Left lung (tissue), 10 donors: ENCODE measurements around the gene ZNF639. TPM values are rescaled to one million over a fixed set of nuclear protein-coding genes. Genes with fewer than 3 reads are reported as not detected.

ENCODE experiments used
- ATAC-seq: fragments of 200-7000 bp; cut with Tn5 transposase; one replicate; pipeline ENCODE4 v1.9.1; 2020; ENCODE audit warnings: moderate library complexity
- DNase-seq, 4 donors: peaks; one replicate each; pipeline ENCODE4 v3.0.0-alpha.2; 2013 to 2020
- H3K27ac ChIP-seq, 2 donors: fragments of 200-600 bp; sonication (generic) in 1 of 2; one replicate each; pipeline versions ENCODE4 v1.5.0 to v1.8.0; 2020 to 2021
- H3K27me3 ChIP-seq, 2 donors: fragments of 200-600 bp; sonication (generic) in 1 of 2; one replicate each; pipeline versions ENCODE4 v1.5.0 to v1.8.0; 2020 to 2021
- H3K36me3 ChIP-seq, 2 donors: fragments of 200-600 bp; sonication (generic) in 1 of 2; one replicate each; pipeline versions ENCODE4 v1.5.0 to v1.8.0; 2020 to 2021
- H3K4me1 ChIP-seq, 2 donors: fragments of 200-600 bp; one replicate each; pipeline ENCODE4 v1.8.0; 2021
- H3K4me3 ChIP-seq, 2 donors: fragments of 200-600 bp; sonication (generic) in 1 of 2; one replicate each; pipeline versions ENCODE4 v1.5.0 to v1.8.0; 2020 to 2021; ENCODE audit warnings: mild to moderate bottlenecking in 1 of 2
- H3K9me3 ChIP-seq, 2 donors: fragments of 200-600 bp; sonication (generic) in 1 of 2; one replicate each; pipeline versions ENCODE4 v1.5.0 to v1.8.0; 2020 to 2021
- CTCF ChIP-seq, 2 donors: fragments of 200-600 bp; sonication (generic) in 1 of 2; IDR thresholded peaks; one replicate each; pipeline versions ENCODE4 v1.5.0 to v1.8.0; 2021; ENCODE audit warnings: antibody characterized with exemption in 2 of 2
- intact Hi-C, 2 donors: fragments of 100-400 bp; cut with DNase I; formaldehyde crosslinking; loops; one replicate each; pipeline versions ENCODE4 v1.11.2 to v1.14.2; 2022
- polyA plus RNA-seq, 6 donors: library from polyadenylated mRNA; unstranded; fragments of 120-200 nt; gene quantifications; one replicate each; pipeline ENCODE4 v1.2.1, GENCODE V29; 2013; ENCODE audit not compliant: insufficient read length in 6 of 6
- total RNA-seq, 2 donors: library from RNA; stranded (reverse); fragmentation: NEBNext Ultra II Directional; extraction: Animal tissue kit (Norgen Biotek cat#: 25700); gene quantifications; one replicate each; pipeline ENCODE4 v1.2.1, GENCODE V29; 2021
- donor health status: DM: no; HTN: yes; CAD: no.
- donor health status: DM: no; HTN: no; CAD: no.

The ZNF639 gene
- total and polyA plus RNA-seq, 8 donors = 24.6 to 63.0 (median 55.4) TPM

DNA sequence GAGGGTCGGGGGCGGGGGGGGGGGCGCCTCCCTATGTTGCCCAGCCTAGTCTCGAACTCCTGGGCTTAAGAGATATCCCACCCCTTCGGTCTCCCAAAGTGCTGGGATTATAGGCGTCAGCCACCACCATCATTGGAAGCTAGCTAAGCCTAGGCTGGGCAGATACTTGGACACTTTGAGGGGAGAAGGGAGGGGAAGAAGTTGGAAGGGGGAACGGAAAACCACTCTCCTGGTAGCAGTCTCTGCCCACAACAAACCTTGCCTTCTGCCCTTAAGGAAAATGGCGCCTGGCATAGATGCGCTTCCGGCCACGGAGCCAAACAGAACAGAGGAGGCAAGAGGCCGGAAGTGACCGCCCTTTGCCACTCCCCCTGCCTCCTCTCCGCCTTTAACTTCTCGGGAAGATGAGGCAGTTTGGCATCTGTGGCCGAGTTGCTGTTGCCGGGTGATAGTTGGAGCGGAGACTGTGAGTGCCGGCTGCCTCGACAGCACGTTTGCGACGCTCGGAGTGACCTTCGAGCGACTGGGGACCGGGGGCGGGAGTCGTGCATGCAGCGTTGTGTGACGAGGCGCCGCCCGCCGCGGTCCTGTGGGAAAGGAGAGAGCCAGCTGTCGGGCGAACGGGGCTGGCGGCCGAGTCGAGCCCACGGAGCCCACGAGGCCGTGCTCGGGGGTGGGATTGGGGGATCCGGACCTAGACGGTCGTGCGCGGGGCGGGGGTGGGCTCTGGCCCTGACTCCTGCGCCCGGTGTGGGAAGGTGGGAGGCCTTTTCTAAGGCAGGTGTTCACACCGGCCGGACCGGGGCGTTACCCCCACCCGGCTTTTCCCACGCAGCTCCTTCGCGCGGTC lies 24.7 kb downstream of the ZNF639 start, which contains the start of gene MFN1:
Gene MFN1 (plus strand): TSS at position 365 of the 850 bp plus-strand sequence. CDS start 1,143 bp downstream, outside the sequence.
- TF ChIP-seq CTCF (IDR thresholded peaks at IDR 0.05) = no peak
- Histone ChIP-seq H3K27me3 (no peaks in the 10 kb centered on the region), H3K4me3 (peak within 1 kb of the TSS; percentile 66 to 78), H3K27ac (peak within 1 kb of the TSS; percentile 85 to 88), H3K36me3 (peaks cover 0 to 31% of the 10 kb centered on the region in 2 donors), H3K9me3 (no peaks in the 10 kb centered on the region), H3K4me1 (peaks cover 0 to 22% of the 10 kb centered on the region in 2 donors)
- DNase-seq (peak; percentile 95 to 98 (median 96)), ATAC-seq (peak; percentile 99)
- intact Hi-C loops = no loop called here

DNA sequence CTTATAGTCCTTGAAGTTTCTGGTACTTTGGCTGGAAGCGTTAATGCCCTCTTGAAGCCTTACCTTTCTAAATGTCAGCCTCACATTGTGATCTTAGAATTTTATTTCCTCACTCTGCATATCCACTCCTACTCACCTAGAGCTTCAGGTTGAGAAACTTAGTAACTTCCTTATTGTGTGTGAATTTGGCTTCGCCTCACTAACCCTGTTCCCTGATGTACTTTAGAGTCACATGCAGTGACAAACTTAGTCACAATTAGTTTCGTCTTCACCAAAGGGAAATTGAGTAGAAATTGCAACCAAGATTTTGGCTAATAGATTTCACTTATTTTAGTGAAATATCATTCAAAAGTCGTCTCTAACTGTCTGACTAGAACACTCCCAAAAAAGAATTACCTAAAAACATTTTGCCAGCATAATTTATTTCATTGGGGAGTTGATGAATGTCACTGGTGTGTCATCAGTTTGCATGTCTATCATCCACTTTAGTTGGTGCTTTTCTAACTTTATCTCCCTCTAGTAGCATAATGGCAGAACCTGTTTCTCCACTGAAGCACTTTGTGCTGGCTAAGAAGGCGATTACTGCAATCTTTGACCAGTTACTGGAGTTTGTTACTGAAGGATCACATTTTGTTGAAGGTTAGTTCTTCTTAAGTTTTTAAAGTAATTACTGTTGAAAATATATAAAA lies 25.6 kb downstream of the ZNF639 start:
- intact Hi-C loops = no loop called here
- no peak for TF ChIP-seq CTCF (IDR thresholded peaks at IDR 0.05)
- peak in 1 of 4 donors; percentile 10 for DNase-seq
- peak; percentile 27 for ATAC-seq
- Histone ChIP-seq H3K36me3 (peaks cover 0 to 40% of the 10 kb centered on the region in 2 donors), H3K9me3 (no peaks in the 10 kb centered on the region), H3K4me3 (peak overlapping the region; percentile 66 to 78), H3K4me1 (peaks cover 0 to 22% of the 10 kb centered on the region in 2 donors), H3K27me3 (no peaks in the 10 kb centered on the region), H3K27ac (peak overlapping the region in 1 of 2 donors; percentile 88)

DNA sequence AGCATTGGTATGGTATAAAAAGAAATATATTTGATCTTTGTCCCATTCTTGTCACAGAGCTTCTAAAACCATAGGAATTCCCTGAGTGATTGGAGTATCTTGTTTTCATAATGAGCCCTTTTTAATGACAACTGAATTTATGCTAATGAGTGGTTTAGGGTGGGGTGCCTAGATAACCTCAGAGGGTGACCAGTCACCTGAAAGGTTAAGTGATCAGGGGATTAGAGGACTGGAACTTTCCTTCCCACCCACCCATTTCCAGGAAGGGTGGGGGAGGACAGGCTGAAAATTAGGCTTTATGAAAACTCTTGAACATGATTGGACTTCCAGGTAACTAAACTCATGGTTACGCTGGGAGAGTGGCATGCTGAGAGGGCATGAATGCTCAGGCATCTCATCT lies 33.2 kb downstream of the ZNF639 start:
- H3K27me3 ChIP-seq = no peaks in the 10 kb centered on the region
- peaks cover 0 to 3% of the 10 kb centered on the region in 2 donors for H3K4me1 ChIP-seq
- no peak for TF ChIP-seq CTCF (IDR thresholded peaks at IDR 0.05)
- H3K9me3 ChIP-seq = no peaks in the 10 kb centered on the region
- H3K4me3 ChIP-seq = no peak overlapping the region
- intact Hi-C loops = no loop called here
- H3K36me3 ChIP-seq = peaks cover 0 to 100% of the 10 kb centered on the region in 2 donors
- ATAC-seq (no peak), DNase-seq (no peak)
- H3K27ac ChIP-seq = no peak overlapping the region

- intact Hi-C loops = no loop called here
- ATAC-seq (no peak), DNase-seq (no peak)
- Histone ChIP-seq H3K36me3 (peaks cover 0 to 96% of the 10 kb centered on the region in 2 donors), H3K27ac (no peak overlapping the region), H3K9me3 (no peaks in the 10 kb centered on the region), H3K4me1 (no peaks in the 10 kb centered on the region), H3K27me3 (no peaks in the 10 kb centered on the region), H3K4me3 (no peak overlapping the region)
- TF ChIP-seq CTCF (IDR thresholded peaks at IDR 0.05) = no peak
Measured at GRCh38 chr3:179363332-179363731, 40.5 kb downstream of the ZNF639 start.

GRCh38 chr3:179369621-179370020 lies 46.8 kb downstream of the ZNF639 start:
- no peak for DNase-seq
- H3K27me3 ChIP-seq = no peaks in the 10 kb centered on the region
- no peak for TF ChIP-seq CTCF (IDR thresholded peaks at IDR 0.05)
- intact Hi-C loops = no loop called here
- no peaks in the 10 kb centered on the region for H3K9me3 ChIP-seq
- peaks cover 0 to 65% of the 10 kb centered on the region in 2 donors for H3K36me3 ChIP-seq
- ATAC-seq = no peak
- H3K27ac ChIP-seq = no peak overlapping the region
- no peaks in the 10 kb centered on the region for H3K4me1 ChIP-seq
- H3K4me3 ChIP-seq = no peak overlapping the region
